ENCODE results near the gene REELD1. TPM values are rescaled to one million over a fixed set of nuclear protein-coding genes. Genes with fewer than 3 reads are reported as not detected.

Gene REELD1
- total RNA-seq, 1 experiment from 2014 or later, result not detected

DNA sequence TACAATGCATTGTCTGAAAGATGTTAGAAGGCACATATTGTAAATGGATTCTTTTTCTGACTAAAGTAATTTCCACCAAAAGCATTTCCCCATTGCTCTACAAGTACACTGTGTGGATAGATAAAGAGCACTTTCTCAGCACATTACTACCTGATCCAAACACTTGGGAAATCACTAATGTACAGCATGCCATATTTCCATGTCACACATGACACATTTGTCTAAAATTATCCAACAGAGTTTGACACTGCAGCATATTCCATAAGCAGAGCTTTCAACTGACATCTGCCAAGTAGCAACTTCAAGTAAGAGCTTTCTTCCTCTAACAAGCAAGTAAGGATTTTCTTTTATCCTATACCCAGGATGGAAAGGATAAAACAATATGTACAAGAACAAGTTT is 49.5 kb downstream of the REELD1 start:
- Histone ChIP-seq H3K27ac (ENCODE audit: insufficient read length, low read depth, low read length) (no peak overlapping the region), H3K27me3 (ENCODE audit: insufficient read depth, low read length) (no peaks in the 10 kb centered on the region), H4K20me1 (ENCODE audit: control insufficient read depth, insufficient read depth, insufficient read length) (no peaks in the 10 kb centered on the region), H3K23ac (ENCODE audit: insufficient read length, low read depth, low read length) (no peak overlapping the region), H2AFZ (ENCODE audit: low read length) (no peak overlapping the region), H3K9me3 (ENCODE audit: control insufficient read depth, low read depth, low read length) (no peaks in the 10 kb centered on the region), H2BK120ac (ENCODE audit: low read depth, low read length, poor library complexity, severe bottlenecking) (no peak overlapping the region), H2AK5ac (ENCODE audit: insufficient read length, low read length) (no peak overlapping the region), H4K91ac (ENCODE audit: insufficient read length, low read depth, low read length) (no peak overlapping the region), H3K14ac (ENCODE audit: insufficient read depth, low read length) (no peak overlapping the region), H3K4me2 (ENCODE audit: insufficient read depth, insufficient read length, low read length) (no peak overlapping the region), H3K9ac (ENCODE audit: extremely low read depth, insufficient read length, low read length) (no peak overlapping the region), H2BK5ac (ENCODE audit: insufficient read length, low read length) (no peak overlapping the region), H3T11ph (ENCODE audit: low read length) (no peak overlapping the region), H3K4me1 (ENCODE audit: insufficient read depth, low read length) (peaks cover 2% of the 10 kb centered on the region; the same call in 1 of the 2 replicates), H3K79me1 (ENCODE audit: insufficient read depth, low read depth, low read length, poor library complexity, severe bottlenecking) (no peaks in the 10 kb centered on the region), H2BK12ac (ENCODE audit: insufficient read length, low read depth, low read length) (no peak overlapping the region), H4K8ac (replicated peaks; ENCODE audit: insufficient read length, low read depth, low read length) (no peak overlapping the region), H2BK20ac (ENCODE audit: low read depth, low read length, poor library complexity, severe bottlenecking) (no peak overlapping the region), H3K56ac (ENCODE audit: insufficient read length, low read depth, low read length) (no peak overlapping the region), H4K5ac (ENCODE audit: insufficient read length, low read depth, low read length) (no peak overlapping the region), H2BK15ac (ENCODE audit: low read depth, low read length) (no peak overlapping the region), H3K18ac (ENCODE audit: insufficient read length, low read depth, low read length) (no peak overlapping the region), H3K79me2 (ENCODE audit: insufficient read depth, low read length) (no peaks in the 10 kb centered on the region), H3K4ac (ENCODE audit: low read depth, low read length) (no peak overlapping the region), H3K23me2 (ENCODE audit: insufficient read length, low read depth, low read length, poor library complexity, severe bottlenecking) (no peaks in the 10 kb centered on the region)
- Mint-ChIP-seq H3K27ac (no peak overlapping the region), H3K9me3 (no peaks in the 10 kb centered on the region), H3K4me1 (peaks cover 10% of the 10 kb centered on the region in 2 experiments), H3K4me3 (no peak overlapping the region), H3K27me3 (ENCODE audit: low read depth) (no peaks in the 10 kb centered on the region; the same call in 1 of the 2 replicates), H3K36me3 (ENCODE audit: insufficient read depth in 1 of 3, low read depth in 3 of 3) (no peaks in the 10 kb centered on the region)
- TF ChIP-seq, protein P1, sequence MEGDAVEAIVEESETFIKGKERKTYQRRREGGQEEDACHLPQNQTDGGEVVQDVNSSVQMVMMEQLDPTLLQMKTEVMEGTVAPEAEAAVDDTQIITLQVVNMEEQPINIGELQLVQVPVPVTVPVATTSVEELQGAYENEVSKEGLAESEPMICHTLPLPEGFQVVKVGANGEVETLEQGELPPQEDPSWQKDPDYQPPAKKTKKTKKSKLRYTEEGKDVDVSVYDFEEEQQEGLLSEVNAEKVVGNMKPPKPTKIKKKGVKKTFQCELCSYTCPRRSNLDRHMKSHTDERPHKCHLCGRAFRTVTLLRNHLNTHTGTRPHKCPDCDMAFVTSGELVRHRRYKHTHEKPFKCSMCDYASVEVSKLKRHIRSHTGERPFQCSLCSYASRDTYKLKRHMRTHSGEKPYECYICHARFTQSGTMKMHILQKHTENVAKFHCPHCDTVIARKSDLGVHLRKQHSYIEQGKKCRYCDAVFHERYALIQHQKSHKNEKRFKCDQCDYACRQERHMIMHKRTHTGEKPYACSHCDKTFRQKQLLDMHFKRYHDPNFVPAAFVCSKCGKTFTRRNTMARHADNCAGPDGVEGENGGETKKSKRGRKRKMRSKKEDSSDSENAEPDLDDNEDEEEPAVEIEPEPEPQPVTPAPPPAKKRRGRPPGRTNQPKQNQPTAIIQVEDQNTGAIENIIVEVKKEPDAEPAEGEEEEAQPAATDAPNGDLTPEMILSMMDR (conservative IDR thresholded peaks at IDR 0.05), result no peak
- DNase-seq, result no peak

Data from H9 (cell line).